8988T (cell line): ENCODE measurements around the gene ARID3A.
A peak's percentile ranks its signal among the peaks of the same experiment; 100 is the strongest.

Source experiments
- DNase-seq: peaks from one replicate; pipeline ENCODE4 v3.0.0; 2011

Gene ARID3A

GRCh38 chr19:912181-913079, 13.4 kb upstream of the ARID3A start:
- no peak for DNase-seq

DNA sequence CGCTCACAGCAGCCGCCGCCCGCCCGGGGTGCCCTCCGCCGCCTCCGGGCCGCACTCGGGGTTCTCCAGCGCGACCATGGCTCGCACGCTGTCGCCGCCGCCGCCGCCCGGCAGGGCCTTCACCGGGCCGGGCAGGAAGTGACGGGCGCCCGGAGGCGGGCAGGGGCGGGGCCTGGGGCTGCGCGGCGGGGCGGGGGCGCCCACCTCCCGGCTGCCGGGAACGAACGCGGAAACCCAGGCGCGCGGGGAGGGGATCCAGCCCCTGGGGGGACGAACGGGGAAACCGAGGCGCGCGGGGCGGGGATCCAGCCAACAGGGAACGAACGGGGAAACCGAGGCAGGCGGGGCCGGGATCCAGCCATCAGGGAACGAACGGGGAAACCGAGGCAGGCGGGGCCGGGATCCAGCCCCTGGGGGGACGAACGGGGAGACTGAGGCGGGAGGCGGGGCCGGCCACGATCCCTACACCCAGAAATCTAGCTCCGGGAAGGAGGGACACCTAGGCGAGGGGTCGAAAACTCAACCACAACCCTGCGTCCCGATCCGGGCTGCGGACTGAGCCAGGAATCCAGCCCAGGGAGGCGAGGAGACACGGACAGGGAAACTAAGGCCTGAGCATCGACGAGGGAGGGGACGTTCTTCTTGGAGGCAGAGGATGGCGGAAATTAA, 12.6 kb upstream of the ARID3A start, which contains the start of gene R3HDM4:
TSS of gene R3HDM4 (minus strand) at position 140 of the 669 bp plus-strand sequence. CDS start at position 78, 62 bp downstream.
- DNase-seq = peak; percentile 96

DNA sequence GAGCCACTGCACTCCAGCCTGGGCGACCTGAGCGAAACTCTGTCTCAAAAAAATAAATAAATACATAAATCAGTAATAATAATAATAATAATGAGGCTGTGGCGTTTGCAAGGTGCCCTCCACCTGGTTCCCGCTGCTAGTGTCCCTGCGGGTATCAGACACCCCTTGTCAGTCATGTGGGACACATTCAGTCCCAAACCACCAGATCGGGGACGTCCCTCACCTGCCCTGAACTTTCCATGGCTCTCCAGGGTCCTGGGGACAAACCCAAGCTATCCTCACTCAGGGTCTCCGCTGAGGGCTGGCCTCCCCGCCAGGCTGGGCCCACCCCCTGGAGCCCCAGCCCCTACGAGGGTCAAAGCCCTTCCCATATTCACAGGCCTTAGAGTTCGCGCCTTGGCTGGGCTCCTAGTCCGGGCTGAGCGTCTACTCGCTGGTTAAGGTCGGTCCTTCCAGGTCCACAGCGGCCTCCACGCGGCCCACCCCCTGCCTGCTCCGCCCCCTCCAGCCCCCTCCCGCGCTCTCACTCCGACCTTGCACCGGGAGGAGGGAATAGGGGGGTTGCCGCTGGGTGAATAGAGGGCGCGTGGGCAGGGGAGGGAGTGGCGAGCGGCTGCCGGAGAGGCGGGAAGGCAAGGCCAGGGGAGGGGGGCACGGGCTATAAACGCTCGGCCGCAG, 9.1 kb upstream of the ARID3A start:
- DNase-seq = no peak

DNA sequence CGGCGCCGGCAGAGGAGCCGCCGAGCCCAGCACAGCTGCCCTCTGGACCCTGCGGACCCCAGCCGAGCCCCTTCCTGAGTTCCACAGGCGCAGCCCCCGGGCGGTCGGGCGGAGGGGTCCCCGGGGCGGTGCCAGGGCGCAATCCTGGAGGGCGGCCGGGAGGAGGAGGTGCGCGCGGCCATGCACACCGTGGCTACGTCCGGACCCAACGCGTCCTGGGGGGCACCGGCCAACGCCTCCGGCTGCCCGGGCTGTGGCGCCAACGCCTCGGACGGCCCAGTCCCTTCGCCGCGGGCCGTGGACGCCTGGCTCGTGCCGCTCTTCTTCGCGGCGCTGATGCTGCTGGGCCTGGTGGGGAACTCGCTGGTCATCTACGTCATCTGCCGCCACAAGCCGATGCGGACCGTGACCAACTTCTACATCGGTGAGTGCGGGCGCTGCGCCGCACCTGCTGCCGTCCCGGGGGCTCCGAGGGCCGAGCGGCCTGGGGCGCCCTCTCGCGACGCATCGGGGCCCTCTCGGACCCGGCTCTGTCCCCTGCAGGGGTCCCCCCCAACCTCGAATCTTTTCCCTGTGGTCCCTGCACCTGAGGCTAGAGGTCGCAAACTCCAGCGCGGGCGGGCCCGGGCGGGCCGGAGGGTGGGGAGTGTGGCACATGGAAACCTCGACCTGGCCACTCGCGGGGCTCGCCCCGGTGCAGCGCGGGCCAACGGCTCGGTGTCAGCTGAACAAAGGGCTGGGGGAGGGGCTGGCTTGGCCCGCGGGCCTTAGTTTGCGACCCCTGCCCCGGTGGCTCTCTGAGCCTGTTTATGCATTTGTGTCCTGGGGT, 8.3 kb upstream of the ARID3A start, which contains the start of gene KISS1R:
TSS of gene KISS1R (plus strand) at position 11 of the 829 bp plus-strand sequence. CDS start at position 181, 170 bp downstream.
- DNase-seq = peak; percentile 99

- DNase-seq = no peak
Observed at GRCh38 chr19:918152-918437, 7.7 kb upstream of the ARID3A start.

GRCh38 chr19:918481-919198, 7.2 kb upstream of the ARID3A start:
- no peak for DNase-seq

DNA sequence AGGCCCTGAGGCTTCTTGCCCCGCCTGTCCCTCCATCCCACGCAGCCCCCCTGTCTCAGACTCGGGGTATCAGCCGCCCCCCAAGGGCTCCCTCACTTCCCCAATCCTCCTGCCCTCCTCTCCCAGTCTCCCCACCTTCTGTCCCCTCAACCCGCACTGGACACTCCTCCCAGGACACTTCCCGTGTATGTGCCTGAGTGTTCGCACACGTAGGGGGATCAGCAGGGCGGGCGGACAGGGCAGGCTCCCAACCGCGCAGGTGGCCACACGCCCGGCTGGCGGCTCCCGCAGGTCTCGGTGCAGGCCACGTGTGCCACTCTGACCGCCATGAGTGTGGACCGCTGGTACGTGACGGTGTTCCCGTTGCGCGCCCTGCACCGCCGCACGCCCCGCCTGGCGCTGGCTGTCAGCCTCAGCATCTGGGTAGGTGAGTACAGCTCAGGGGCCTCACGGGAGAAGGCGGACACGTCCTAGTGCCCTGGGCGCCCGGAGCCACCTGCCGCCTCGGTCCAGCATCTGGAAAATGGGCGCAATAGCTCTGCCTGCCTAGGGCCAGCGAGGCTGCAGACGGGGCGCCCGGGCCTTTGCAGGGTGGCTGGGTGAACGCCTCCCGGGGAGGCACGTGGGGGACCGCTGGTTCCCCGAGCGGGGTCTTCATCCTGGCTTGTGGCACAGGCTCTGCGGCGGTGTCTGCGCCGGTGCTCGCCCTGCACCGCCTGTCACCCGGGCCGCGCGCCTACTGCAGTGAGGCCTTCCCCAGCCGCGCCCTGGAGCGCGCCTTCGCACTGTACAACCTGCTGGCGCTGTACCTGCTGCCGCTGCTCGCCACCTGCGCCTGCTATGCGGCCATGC, 6.4 kb upstream of the ARID3A start:
- DNase-seq = no peak

DNA sequence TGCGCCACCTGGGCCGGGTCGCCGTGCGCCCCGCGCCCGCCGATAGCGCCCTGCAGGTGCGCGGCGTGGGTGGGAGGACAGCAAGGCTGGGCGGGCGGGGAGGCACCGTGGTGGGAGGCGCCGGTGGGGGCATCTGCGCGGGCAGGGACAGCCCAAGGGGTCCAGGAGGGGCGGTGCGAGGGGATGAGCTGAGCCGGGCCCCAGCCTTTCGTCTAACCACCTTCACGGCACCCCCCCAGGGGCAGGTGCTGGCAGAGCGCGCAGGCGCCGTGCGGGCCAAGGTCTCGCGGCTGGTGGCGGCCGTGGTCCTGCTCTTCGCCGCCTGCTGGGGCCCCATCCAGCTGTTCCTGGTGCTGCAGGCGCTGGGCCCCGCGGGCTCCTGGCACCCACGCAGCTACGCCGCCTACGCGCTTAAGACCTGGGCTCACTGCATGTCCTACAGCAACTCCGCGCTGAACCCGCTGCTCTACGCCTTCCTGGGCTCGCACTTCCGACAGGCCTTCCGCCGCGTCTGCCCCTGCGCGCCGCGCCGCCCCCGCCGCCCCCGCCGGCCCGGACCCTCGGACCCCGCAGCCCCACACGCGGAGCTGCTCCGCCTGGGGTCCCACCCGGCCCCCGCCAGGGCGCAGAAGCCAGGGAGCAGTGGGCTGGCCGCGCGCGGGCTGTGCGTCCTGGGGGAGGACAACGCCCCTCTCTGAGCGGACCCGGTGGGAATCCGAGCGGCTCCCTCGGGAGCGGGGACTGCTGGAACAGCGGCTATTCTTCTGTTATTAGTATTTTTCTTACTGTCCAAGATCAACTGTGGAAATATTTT, 5.6 kb upstream of the ARID3A start:
- no peak for DNase-seq

GRCh38 chr19:924553-925086, 1.2 kb upstream of the ARID3A start:
- no peak for DNase-seq

- DNase-seq = peak; percentile 93
Observed at GRCh38 chr19:925087-925525, 729 bp upstream of the ARID3A start.

DNA sequence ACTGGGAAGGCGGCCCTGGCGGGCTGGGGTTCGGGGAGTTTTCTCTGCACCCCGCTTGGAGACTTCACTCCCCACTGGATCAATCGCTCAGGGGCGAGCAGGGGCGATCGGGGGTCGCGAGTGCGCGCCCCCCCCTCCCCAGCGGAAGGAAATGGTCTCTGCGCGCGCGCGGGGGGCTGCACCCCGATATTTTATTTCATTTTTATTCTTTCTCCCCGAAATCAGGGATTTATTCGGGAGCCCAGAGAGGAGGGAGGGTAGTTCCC, 421 bp downstream of the ARID3A start:
- DNase-seq = no peak

- no peak for DNase-seq
Observed at GRCh38 chr19:926589-927350, 935 bp downstream of the ARID3A start.

- DNase-seq = no peak
Observed at GRCh38 chr19:927351-927779, 1.5 kb downstream of the ARID3A start.

- no peak for DNase-seq
Observed at GRCh38 chr19:927780-928401, 2.1 kb downstream of the ARID3A start.

DNA sequence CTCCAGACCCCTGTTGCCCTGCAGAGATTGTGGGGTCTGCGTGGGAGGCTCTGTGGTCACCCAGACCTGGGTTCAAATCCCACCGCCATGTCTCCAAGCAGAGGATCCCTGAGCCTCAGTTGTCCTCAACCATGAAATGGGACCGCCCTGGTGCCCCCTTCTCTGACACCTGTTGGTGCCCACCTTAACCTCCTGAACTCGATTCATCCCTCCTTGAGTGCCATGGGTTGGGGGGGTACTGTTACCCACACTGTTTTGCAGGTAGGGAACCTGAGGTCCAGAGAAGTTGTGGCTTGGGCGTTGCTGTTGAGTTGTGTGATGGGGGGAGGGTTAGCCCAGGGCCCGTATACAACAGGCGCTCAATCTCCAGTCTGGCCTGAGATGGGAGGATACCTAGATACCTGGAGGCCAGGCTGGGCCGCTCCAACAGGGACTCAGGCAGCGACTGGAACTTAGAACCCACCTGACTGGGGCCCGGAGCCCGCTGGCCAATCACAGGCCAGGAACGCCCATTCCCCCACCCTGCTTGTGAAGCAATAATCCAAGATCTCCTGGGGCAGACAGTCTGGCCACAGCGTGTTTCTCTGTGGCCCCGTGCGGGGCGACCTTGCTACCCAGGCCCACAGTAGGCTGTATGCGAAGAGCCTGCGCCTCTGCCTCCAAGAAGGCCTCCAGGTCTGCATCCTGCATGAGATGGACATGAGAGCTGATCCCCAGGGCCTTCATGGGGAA, 2.8 kb downstream of the ARID3A start:
- DNase-seq = peak; percentile 80

GRCh38 chr19:929203-929890, 3.5 kb downstream of the ARID3A start:
- DNase-seq = no peak

DNA sequence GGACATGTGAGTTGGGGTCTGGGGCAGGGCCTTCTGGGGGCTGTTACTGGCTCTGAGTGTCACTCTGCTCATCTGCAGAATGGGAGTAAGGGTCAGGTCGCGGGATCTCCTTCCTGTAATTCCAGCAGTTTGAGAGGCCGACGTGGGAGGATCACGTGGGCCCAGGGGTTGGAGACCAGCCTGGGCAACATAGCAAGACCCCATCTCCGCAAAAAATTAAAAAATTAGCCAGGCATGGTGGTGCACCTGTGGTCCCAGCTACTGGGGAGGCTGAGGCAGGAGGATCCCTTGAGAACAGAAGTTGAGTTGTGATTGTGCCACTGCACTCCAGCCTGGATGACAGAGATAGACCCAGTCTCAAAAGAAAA, 4.0 kb downstream of the ARID3A start:
- DNase-seq = no peak
